Hematopoietic multipotent progenitor cell treated with erythropoietin and hydrocortisone succinate and interleukin-3 and kit ligand, for 8 days (in vitro differentiated cells): ENCODE results near the gene PTPRM.

Source experiments
- DNase-seq: peaks from one replicate; pipeline ENCODE4 v3.0.0-alpha.2; 2015

PTPRM gene

GRCh38 chr18:7630731-7631442, 63.8 kb downstream of the PTPRM start:
- no peak for DNase-seq

- no peak for DNase-seq
Measured at GRCh38 chr18:7632152-7633098, 65.3 kb downstream of the PTPRM start.

GRCh38 chr18:7633171-7633570, 66.1 kb downstream of the PTPRM start:
- DNase-seq: no peak

- no peak for DNase-seq
Measured at GRCh38 chr18:7635948-7636347, 68.8 kb downstream of the PTPRM start.

- DNase-seq: no peak
Measured at GRCh38 chr18:7637269-7637668, 70.2 kb downstream of the PTPRM start.

GRCh38 chr18:7638321-7638720, 71.2 kb downstream of the PTPRM start:
- DNase-seq: no peak

- DNase-seq: no peak
Measured at GRCh38 chr18:7641813-7642212, 74.7 kb downstream of the PTPRM start.

- DNase-seq: no peak
Measured at GRCh38 chr18:7642331-7642890, 75.3 kb downstream of the PTPRM start.

- no peak for DNase-seq
Measured at GRCh38 chr18:7645756-7646155, 78.6 kb downstream of the PTPRM start.

- no peak for DNase-seq
Measured at GRCh38 chr18:7646174-7646886, 79.2 kb downstream of the PTPRM start.

GRCh38 chr18:7647500-7647899, 80.4 kb downstream of the PTPRM start:
- DNase-seq: no peak

GRCh38 chr18:7657050-7657449, 89.9 kb downstream of the PTPRM start:
- DNase-seq: no peak

- DNase-seq: no peak
Measured at GRCh38 chr18:7657937-7658336, 90.8 kb downstream of the PTPRM start.

- no peak for DNase-seq
Measured at GRCh38 chr18:7658701-7659100, 91.6 kb downstream of the PTPRM start.

GRCh38 chr18:7661207-7661606, 94.1 kb downstream of the PTPRM start:
- DNase-seq: no peak

GRCh38 chr18:7662866-7663265, 95.8 kb downstream of the PTPRM start:
- DNase-seq: no peak

GRCh38 chr18:7663366-7664312, 96.5 kb downstream of the PTPRM start:
- DNase-seq: no peak

GRCh38 chr18:7666195-7666776, 99.2 kb downstream of the PTPRM start:
- no peak for DNase-seq

- DNase-seq: no peak
Measured at GRCh38 chr18:7668392-7668791, 101.3 kb downstream of the PTPRM start.

GRCh38 chr18:7669361-7669760, 102.2 kb downstream of the PTPRM start:
- DNase-seq: no peak

- no peak for DNase-seq
Measured at GRCh38 chr18:7671105-7671504, 104.0 kb downstream of the PTPRM start.
